HG02885 (cell line): Measurements from ENCODE around the gene KCTD4.
"Not testable (repeated sequence)": the region's sequence is repeated elsewhere in the genome, so short reads cannot be mapped to it uniquely, and the experiment has no call there.

Source experiments
- ATAC-seq: cut with Tn5 transposase; IDR thresholded peaks from one replicate; pipeline ENCODE4 v1.9.1; 2021; ENCODE audit warnings: mild to moderate bottlenecking; ENCODE audit not compliant: unreplicated experiment, poor library complexity

The KCTD4 gene

DNA sequence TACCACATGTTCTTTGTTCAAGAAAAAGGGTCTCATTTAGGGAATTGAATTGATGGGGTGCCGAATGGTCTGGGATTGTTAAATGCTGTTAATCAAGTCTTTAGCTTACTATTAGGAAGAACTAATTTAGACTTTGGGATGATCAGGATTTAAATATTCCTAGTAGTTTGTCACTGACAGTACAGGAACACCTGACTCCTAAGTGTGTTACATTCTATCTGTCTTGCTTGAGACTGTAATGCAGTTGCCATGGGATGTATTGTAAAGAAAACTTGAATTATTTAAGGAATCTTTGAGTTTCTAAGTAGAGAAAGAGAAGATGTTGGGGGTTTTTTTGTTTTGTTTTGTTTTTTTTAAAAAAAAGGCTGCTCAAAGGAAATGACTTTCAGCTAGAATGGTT is 17.8 kb upstream of the KCTD4 start:
- no peak for ATAC-seq

- no peak for ATAC-seq
These were observed 15.3 kb upstream of the KCTD4 start for GRCh38 chr13:45216193-45216592.

GRCh38 chr13:45215392-45216077 is 14.7 kb upstream of the KCTD4 start:
- no peak for ATAC-seq

DNA sequence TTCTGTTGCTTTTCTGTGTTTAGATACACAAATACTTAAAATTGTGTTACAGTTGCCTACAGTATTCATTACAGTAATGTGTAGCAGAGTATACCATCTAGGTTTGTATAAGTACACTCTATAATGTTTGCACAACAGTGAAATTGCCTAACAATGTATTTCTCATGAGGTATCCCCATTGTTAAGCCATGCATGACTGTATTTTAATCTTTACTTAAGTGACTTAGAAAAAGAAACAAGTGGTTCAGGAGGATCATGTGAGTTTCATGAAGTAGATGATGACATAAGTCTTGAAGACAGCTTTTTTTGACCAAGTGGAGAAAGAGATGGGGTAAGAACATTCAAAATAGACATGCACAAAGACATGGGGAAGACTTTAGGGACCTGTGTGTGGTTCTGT is 8.4 kb upstream of the KCTD4 start:
- no peak for ATAC-seq

DNA sequence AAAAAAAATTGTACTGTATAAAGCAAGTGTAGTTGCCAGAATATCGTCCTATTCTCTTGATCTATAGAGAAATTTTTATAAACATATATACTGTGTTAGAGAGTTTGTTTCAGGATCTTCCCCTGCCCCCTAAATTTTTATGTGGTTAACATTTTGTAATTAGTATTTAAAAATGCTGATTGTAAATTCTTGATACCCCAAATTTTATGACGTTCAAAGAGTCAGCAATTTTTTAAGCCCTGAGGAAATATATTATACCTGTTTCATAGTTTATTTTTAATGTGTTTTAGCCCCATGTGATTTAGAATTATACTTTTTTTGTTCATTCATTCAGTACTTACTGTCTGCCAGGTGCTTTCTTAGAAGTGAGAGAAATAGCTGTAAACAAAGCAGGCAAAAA is 7.3 kb upstream of the KCTD4 start:
- ATAC-seq: no peak

GRCh38 chr13:45207319-45207718 is 6.5 kb upstream of the KCTD4 start:
- no peak for ATAC-seq

DNA sequence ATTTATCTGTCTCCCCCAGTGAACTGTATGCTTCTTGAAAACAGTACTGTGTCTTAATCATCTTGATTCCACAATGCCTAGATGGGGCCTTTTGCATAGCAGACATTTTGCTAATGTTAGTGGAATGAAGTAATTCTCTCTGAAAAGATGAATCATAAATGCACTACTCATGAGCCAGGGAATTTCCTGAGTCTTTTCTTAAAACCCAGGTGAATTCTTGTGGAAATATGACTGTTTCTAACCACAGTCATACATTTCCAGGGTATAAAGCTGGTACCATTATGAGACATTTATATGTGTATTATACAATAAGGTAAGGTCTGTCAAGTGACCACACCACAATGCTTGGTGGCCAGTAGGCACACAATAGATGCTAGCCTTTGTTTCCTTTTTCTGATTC is 5.5 kb upstream of the KCTD4 start:
- ATAC-seq: peak; percentile 51

- no peak for ATAC-seq
These were observed 4.3 kb upstream of the KCTD4 start for GRCh38 chr13:45205124-45205523.

DNA sequence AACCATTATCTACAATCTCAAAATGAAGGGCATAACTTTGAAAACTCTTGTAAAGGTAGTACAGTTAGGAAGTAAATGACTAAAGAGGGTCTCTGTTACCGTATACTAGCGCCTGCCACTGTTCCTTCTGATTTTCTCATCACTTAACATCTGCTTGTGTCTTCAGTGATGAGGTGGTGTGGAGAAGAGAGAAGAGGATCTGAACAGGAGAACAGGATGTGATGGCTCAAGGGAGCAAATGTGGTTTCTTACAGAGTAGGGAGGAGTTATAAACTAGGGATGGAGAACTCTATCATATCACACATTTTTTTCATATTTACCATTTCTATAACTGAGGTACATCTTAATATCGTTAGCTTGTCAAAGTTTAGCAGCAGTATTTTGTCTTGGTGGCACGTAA is 1.1 kb downstream of the KCTD4 start:
- ATAC-seq: no peak

DNA sequence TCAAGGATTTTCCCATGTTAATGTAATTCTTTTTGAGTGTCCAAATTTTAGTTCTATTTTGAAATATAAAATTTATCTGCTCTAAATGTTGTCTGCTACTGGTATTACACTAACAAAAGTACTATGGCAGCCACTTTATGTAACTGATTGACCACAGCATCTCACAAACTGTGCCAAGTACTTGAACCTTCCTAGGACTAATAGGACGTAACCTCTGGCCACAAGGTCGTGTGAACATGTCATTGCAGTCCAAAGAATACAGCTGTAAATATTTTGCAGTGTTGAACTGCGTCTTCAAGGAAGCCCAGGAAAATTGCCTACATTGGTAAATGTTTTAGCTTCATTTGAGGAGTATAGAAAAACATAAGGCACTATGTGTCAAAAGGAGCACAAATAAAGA is 1.9 kb downstream of the KCTD4 start:
- ATAC-seq: no peak

- ATAC-seq: no peak
These were observed 2.8 kb downstream of the KCTD4 start for GRCh38 chr13:45198041-45198440.

- ATAC-seq: no peak
These were observed 4.2 kb downstream of the KCTD4 start for GRCh38 chr13:45196622-45197021.

DNA sequence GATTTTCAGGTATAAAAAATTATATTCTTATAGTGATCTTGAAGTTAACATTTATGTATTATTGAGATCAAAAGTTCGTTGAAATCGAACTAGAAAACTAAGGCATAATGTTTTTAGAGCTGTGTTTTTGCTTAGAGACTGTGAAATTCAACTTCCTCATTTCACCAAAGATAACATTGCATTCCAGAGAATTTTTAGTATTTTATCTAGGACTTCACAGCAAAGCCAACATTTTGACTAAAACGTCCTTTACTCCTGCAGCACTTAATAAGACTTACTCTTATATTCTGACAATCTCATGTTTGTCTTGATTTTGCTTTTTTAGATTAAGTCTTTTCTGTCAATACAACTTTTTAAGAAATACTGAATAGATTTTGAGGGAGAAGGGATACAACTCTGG is 4.7 kb downstream of the KCTD4 start:
- ATAC-seq: no peak

- no peak for ATAC-seq
These were observed 5.4 kb downstream of the KCTD4 start for GRCh38 chr13:45195421-45195820.

- no peak for ATAC-seq
These were observed 6.5 kb downstream of the KCTD4 start for GRCh38 chr13:45194081-45194939.

- no peak for ATAC-seq
These were observed 9.0 kb downstream of the KCTD4 start for GRCh38 chr13:45191874-45192273.

- not testable (repeated sequence) for ATAC-seq
These were observed 11.3 kb downstream of the KCTD4 start for GRCh38 chr13:45189511-45189910.

DNA sequence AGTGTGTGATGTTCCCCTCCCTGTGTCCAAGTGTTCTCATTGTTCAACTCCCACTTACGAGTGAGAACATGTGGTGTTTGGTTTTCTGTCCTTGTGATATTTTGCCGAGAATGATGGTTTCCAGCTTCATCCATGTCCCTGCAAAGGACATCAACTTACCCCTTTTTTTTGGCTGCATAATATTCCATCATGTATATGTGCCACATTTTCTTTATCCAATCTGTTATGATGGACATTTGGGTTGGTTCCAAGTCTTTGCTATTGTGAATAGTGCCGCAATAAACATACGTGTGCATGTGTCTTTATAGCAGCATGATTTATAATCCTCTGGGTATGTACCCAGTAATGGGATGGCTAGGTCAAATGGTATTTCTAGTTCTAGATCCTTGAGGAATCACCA is 11.8 kb downstream of the KCTD4 start:
- ATAC-seq: not testable (repeated sequence)

GRCh38 chr13:45185286-45185685 is 15.6 kb downstream of the KCTD4 start:
- no peak for ATAC-seq

- no peak for ATAC-seq
These were observed 16.2 kb downstream of the KCTD4 start for GRCh38 chr13:45184693-45185092.

DNA sequence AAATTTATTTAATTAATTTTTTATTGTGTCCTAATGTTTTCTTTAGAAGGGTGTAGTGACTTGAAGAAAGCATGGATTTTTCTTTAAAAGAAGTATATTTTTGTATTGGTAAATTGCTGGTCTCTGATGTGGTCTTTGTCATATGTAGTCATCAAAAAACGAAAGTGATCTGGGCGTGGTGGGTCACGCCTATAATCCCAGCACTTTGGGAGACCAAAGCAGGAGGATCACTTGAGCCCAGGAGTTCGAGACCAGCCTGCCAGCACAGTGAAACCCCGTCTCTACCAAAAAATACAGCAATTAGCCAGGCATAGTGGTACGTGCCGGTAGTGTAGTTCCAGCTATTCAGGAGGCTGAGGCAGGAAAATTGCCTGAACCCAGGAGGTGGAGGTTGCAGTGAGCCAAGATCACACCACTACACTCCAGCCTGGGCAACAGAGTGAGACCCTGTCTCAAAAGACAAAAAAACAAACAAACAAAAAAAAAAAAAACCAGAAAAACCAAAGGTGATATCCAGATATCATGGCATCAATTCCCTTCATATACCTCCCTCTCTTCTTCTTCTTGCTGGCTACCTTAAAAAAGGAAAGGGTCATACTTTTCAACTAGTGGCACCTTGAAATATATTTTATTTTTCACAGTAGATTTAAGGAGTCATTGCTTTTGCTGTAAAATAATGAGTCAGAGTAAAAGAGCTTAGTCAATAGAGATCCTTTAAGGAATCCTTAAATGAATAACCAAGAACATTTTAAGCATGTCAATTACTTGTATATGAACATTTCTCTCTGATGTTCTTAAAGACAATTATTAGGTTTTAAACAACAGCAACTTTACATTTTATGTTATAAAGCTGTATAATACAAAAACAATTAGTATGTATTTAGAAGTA is 19.9 kb downstream of the KCTD4 start:
- ATAC-seq: no peak
